ENCODE results near the gene ERICH6. TPM values are rescaled to one million over a fixed set of nuclear protein-coding genes. Genes with fewer than 3 reads are reported as not detected.

Gene ERICH6
- total and polyA plus RNA-seq, 10 of the 15 experiments (the other 5 are each of a cell fraction or from before 2014, with no cell fraction given), result 0.04 to 0.40 (median 0.22) TPM; not detected in 6

DNA sequence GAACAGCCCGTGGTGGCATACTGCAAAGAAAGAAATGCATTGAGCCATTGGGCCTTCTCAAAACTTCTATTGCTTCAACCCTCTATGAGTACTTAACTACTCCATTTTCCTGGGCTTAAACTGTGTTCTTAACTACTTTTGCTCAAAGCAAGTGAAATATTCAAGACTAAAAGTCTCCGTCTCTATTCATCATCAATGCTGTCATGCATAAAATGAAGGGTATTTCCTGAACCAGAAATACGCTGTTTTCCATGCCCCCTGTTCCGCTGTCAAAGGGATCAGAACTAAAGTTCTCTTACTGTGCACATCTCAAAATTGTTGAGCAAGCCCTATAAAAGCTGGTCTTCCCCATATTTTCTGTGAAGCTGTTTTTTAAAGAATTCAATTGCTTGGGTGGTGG lies 39.0 kb upstream of the ERICH6 start:
- in situ Hi-C loops (cut with MboI), result no loop called here
- Histone ChIP-seq H3K27me3 (replicated peaks in 1 of 2; ENCODE audit: control insufficient read depth in 2 of 2, insufficient read depth in 2 of 2, low read length in 1 of 2) (no peaks in the 10 kb centered on the region), H3K4me1 (ENCODE audit: control insufficient read depth, insufficient read depth, low read length) (peaks cover 47% of the 10 kb centered on the region), H3K4me2 (ENCODE audit: control insufficient read depth, insufficient read depth) (no peak overlapping the region), H2AFZ (ENCODE audit: control insufficient read depth, low read depth, low read length) (no peak overlapping the region), H3K36me3 (ENCODE audit: control insufficient read depth in 2 of 2, insufficient read depth in 2 of 2, low read length in 1 of 2) (peaks cover 2 to 8% of the 10 kb centered on the region in 2 experiments), H3K9me3 (replicated peaks; ENCODE audit: control insufficient read depth, insufficient read depth, low read length) (no peaks in the 10 kb centered on the region), H3K4me3 (no peak overlapping the region), H3K79me2 (ENCODE audit: control insufficient read depth, insufficient read depth, low read length) (peaks cover 54% of the 10 kb centered on the region), H3K9ac (ENCODE audit: control insufficient read depth, insufficient read depth, low read length) (no peak overlapping the region), H3K27ac (ENCODE audit: control insufficient read depth, insufficient read depth) (no peak overlapping the region), H4K20me1 (ENCODE audit: control insufficient read depth, insufficient read depth) (no peaks in the 10 kb centered on the region)
- POLR2A ChIA-PET, result interaction anchor here (1.1 to 1.2 kb wide), 3 partner anchors 9 to 24 kb away, joined by 3 read pairs; no protein-coding TSS in a partner anchor
- no peak for FAIRE-seq
- ATAC-seq, result no peak
- SMC1A ChIA-PET (ENCODE audit: uncharacterized antibody, unreplicated experiment), result interaction anchor here (0.7 to 2.3 kb wide), 3 partner anchors 19 to 21 kb away, joined by 3 to 11 read pairs (median 7); partner anchors contain the start of gene SIAH2
- TF ChIP-seq, protein P1, sequence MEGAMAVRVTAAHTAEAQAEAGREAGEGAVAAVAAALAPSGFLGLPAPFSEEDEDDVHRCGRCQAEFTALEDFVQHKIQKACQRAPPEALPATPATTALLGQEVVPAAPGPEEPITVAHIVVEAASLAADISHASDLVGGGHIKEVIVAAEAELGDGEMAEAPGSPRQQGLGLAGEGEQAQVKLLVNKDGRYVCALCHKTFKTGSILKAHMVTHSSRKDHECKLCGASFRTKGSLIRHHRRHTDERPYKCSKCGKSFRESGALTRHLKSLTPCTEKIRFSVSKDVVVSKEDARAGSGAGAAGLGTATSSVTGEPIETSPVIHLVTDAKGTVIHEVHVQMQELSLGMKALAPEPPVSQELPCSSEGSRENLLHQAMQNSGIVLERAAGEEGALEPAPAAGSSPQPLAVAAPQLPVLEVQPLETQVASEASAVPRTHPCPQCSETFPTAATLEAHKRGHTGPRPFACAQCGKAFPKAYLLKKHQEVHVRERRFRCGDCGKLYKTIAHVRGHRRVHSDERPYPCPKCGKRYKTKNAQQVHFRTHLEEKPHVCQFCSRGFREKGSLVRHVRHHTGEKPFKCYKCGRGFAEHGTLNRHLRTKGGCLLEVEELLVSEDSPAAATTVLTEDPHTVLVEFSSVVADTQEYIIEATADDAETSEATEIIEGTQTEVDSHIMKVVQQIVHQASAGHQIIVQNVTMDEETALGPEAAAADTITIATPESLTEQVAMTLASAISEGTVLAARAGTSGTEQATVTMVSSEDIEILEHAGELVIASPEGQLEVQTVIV (IDR thresholded peaks at IDR 0.05; ENCODE audit: borderline replicate concordance, partially characterized antibody), result no peak
- TF ChIP-seq SIN3A (IDR thresholded peaks at IDR 0.05; ENCODE audit: low read depth, low read length) (no peak), STAT1 (conservative IDR thresholded peaks at IDR 0.05) (no peak), RCOR1 (conservative IDR thresholded peaks at IDR 0.05; ENCODE audit: low read depth, low read length) (no peak), RBBP5 (conservative IDR thresholded peaks at IDR 0.05) (no peak), JUND (IDR thresholded peaks at IDR 0.05; ENCODE audit: low read depth, low read length) (no peak)
- TF ChIP-seq, protein P2, sequence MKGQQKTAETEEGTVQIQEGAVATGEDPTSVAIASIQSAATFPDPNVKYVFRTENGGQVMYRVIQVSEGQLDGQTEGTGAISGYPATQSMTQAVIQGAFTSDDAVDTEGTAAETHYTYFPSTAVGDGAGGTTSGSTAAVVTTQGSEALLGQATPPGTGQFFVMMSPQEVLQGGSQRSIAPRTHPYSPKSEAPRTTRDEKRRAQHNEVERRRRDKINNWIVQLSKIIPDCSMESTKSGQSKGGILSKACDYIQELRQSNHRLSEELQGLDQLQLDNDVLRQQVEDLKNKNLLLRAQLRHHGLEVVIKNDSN (IDR thresholded peaks at IDR 0.05; ENCODE audit: borderline replicate concordance, extremely low read length, insufficient read depth, low read depth, low read length), result no peak
- TF ChIP-seq, protein P3, sequence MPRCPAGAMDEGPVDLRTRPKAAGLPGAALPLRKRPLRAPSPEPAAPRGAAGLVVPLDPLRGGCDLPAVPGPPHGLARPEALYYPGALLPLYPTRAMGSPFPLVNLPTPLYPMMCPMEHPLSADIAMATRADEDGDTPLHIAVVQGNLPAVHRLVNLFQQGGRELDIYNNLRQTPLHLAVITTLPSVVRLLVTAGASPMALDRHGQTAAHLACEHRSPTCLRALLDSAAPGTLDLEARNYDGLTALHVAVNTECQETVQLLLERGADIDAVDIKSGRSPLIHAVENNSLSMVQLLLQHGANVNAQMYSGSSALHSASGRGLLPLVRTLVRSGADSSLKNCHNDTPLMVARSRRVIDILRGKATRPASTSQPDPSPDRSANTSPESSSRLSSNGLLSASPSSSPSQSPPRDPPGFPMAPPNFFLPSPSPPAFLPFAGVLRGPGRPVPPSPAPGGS (IDR thresholded peaks at IDR 0.05; ENCODE audit: borderline replicate concordance, insufficient read depth, low read depth, low read length, poor library complexity, severe bottlenecking), result no peak
- TF ChIP-seq, protein P4, sequence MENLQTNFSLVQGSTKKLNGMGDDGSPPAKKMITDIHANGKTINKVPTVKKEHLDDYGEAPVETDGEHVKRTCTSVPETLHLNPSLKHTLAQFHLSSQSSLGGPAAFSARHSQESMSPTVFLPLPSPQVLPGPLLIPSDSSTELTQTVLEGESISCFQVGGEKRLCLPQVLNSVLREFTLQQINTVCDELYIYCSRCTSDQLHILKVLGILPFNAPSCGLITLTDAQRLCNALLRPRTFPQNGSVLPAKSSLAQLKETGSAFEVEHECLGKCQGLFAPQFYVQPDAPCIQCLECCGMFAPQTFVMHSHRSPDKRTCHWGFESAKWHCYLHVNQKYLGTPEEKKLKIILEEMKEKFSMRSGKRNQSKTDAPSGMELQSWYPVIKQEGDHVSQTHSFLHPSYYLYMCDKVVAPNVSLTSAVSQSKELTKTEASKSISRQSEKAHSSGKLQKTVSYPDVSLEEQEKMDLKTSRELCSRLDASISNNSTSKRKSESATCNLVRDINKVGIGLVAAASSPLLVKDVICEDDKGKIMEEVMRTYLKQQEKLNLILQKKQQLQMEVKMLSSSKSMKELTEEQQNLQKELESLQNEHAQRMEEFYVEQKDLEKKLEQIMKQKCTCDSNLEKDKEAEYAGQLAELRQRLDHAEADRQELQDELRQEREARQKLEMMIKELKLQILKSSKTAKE (IDR thresholded peaks at IDR 0.05; ENCODE audit: low read depth, poor library complexity, severe bottlenecking), result no peak
- TF ChIP-seq, protein P5, sequence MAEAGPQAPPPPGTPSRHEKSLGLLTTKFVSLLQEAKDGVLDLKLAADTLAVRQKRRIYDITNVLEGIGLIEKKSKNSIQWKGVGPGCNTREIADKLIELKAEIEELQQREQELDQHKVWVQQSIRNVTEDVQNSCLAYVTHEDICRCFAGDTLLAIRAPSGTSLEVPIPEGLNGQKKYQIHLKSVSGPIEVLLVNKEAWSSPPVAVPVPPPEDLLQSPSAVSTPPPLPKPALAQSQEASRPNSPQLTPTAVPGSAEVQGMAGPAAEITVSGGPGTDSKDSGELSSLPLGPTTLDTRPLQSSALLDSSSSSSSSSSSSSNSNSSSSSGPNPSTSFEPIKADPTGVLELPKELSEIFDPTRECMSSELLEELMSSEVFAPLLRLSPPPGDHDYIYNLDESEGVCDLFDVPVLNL (IDR thresholded peaks at IDR 0.05; ENCODE audit: low read depth, low read length), result no peak
- intact Hi-C loops (cut with micrococcal nuclease; ENCODE audit: unreplicated experiment), result no loop called here
- CTCF ChIA-PET, result interaction anchor here (1.0 to 1.1 kb wide), 2 partner anchors 15 to 23 kb away, joined by 4 read pairs; no protein-coding TSS in a partner anchor
- no TSS peak for BruUV-seq (replicated peaks)
- no peak for DNase-seq (ENCODE audit: low read depth, low spot score)
- 61% methylated on average over 4 of the region's 4 CpGs for WGBS (ENCODE audit: insufficient coverage, insufficient replicate concordance, low lambda C conversion rate, missing lambda C conversion rate)
- RAD21 ChIA-PET (ENCODE audit: unreplicated experiment), result interaction anchor here (1.0 to 1.6 kb wide), 4 partner anchors 15 to 193 kb away, joined by 3 to 9 read pairs (median 4); partner anchors contain the start of gene SIAH2
